ENCODE results near the gene CERS1.

Gene CERS1

GRCh38 chr19:18833849-18834643 is 61.9 kb downstream of the CERS1 start:
- no peak for DNase-seq

GRCh38 chr19:18833141-18833476 is 62.8 kb downstream of the CERS1 start:
- DNase-seq: no peak

- no peak for DNase-seq
These were observed 63.4 kb downstream of the CERS1 start for GRCh38 chr19:18832306-18833140.

GRCh38 chr19:18831524-18832305 is 64.2 kb downstream of the CERS1 start, which contains the start of gene UPF1:
Gene UPF1 (plus strand): TSS chr19:18831959. CDS start chr19:18832210, 251 bp downstream.
- peak; percentile 58 for DNase-seq

- DNase-seq: no peak
These were observed 65.5 kb downstream of the CERS1 start for GRCh38 chr19:18830488-18830887.

- no peak for DNase-seq
These were observed 67.2 kb downstream of the CERS1 start for GRCh38 chr19:18828786-18829185.
